GM19324 (cell line): ENCODE measurements around the gene SKOR1.

Source experiments
- ATAC-seq: cut with Tn5 transposase; IDR thresholded peaks from one replicate; pipeline ENCODE4 v1.9.1; 2021; ENCODE audit warnings: mild to moderate bottlenecking, moderate library complexity; ENCODE audit not compliant: unreplicated experiment, low FRiP score

The SKOR1 gene

DNA sequence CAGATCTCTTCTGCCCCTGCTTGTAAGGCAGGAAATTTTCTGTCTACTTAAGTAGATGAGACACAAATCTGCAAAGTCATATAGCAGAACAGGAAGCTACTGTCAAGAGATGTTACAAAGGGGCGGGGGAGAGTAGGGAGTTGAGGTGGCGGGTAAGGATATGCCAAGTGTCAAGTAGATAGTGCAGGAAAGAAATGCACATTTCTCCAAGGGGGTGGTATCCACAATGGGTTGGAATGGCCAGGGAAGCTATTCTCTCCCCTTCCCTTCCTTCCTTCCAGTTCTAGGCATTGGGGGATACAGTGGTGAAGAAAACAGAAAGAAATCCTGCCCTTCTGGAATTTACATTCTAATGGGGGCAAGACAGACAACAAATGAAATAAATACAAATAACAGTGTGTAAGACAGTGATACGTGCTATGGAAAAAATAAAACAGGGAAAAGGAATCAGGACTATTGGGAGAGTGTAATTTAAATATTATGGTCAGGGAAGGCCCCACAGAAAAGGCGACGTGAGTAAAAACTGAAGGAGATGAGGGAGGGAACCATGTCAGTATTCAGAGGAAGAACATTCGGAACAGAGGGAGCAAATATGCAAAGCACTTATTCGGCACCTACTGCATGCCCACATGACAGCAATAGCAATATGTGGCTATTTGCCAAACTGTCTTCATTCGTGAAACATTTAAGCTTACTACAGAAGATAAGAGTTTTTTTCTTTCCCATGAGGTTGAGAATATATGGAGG lies 57.4 kb downstream of the SKOR1 start:
- no peak for ATAC-seq

DNA sequence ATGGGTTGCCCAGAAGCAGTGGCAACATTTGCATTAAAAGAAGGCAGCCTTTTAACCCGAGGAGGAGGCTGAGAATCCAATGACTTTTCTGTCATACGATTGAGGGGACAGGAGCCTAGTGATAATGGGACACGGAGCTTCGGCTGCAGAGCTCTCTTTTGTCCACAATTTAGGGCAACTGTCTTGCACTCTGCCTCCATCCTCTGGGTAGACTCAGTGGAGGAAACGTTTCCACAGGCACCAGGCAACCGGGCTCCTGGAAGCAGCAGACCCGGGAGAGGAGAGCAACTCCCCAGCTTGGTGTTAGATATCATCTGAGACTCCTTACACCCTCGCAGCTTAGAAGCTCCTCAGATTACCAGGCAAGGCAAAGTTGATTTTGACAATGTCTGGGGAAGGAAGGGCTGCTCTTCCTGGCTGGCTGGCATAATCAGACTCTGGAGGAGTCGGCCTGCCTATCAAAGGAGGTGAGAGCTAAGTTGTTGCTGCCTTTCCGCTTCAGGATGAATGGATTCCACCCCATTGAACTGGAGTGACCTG lies 58.0 kb downstream of the SKOR1 start:
- ATAC-seq: no peak

DNA sequence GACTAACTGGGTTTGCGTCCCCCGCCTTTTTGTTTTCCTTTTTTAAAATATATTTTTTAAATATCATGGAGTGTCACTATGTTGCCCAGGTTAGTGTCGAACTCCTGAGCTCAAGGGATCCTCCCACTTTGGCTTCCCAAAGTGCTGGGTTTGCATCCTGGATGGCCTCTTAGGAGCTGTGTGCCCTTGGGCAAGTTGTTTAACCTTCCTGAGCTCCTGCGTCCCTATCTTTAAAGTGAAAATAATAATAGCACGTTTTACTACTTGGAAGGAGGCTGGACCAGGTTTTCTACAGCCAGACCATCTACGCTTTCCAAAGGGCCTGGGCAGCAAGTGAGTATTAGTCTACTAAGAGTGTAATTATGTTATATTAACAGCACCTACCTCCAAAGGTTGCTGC lies 58.7 kb downstream of the SKOR1 start:
- ATAC-seq: no peak
